ENCODE results near the gene DLG2.
"Not testable (repeated sequence)": the region's sequence is repeated elsewhere in the genome, so short reads cannot be mapped to it uniquely, and the experiment has no call there.

DLG2 gene

DNA sequence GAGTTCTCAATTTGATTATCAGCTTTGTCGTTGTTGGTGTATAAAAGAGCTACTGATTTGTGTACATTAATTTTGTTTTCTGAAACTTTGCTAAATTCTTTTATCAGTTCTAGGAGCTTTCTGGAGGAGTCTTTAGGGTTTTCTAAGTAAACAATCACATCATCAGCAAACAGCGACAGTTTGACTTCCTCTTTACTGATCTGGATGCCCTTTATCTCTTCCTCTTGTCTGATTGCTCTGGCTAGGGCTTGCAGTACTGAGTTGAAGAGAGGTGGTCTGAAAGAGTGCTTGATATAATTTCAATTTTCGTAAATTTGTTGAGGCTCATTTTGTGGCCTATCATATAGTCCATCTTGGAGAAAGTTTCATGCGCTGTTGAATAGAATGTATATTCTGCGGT lies 213.0 kb downstream of the DLG2 start:
- TF ChIP-seq CTCF (IDR thresholded peaks at IDR 0.05; ENCODE audit: low read depth, low read length, missing control alignments), result no peak
- no peak for DNase-seq (ENCODE audit: low read depth)
- H3K4me3 ChIP-seq (ENCODE audit: low read depth, low read length), result no peak overlapping the region

DNA sequence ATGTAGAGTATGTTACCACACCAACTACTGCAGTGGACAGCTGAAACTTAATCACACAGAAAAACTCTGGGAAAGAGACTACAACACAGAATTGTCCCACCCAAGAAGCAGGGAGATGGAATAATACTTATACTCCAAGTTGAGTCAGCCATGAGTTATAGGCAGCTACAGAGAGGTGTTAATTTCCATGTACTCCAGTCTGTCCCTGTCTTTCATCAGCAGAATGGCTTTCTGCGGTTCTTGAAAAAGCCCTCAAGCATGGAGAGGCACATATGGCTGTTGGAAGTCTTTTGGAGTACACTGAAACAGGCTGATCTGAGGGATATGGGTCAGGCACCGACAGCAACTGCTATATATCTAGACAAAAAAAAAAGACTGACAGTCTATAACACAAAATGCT lies 219.5 kb downstream of the DLG2 start:
- no peak overlapping the region for H3K4me3 ChIP-seq (ENCODE audit: low read depth, low read length)
- TF ChIP-seq CTCF (IDR thresholded peaks at IDR 0.05; ENCODE audit: low read depth, low read length, missing control alignments), result no peak
- no peak for DNase-seq (ENCODE audit: low read depth)

DNA sequence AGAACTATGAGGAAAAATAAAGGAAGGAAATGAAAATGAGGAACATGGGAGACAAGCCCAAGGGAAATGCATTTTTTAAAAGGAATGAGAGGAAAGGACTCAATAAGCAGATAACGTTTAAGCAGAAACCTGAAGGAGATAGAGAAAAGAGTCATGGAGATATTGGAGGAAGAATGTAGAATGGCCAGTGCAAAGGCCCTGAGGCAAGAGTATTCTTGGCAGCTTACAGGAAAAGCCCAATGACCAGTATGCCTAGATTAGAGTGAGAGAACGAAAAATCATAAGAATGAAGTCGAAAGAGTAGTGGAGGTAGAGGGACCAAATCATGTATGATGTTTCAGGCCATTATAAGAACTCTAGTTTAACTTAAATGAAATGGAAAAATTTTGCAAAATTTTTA lies 220.3 kb downstream of the DLG2 start:
- DNase-seq (ENCODE audit: low read depth), result no peak
- TF ChIP-seq CTCF (IDR thresholded peaks at IDR 0.05; ENCODE audit: low read depth, low read length, missing control alignments), result no peak
- H3K4me3 ChIP-seq (ENCODE audit: low read depth, low read length), result no peak overlapping the region

- H3K4me3 ChIP-seq (ENCODE audit: low read depth, low read length), result no peak overlapping the region
- DNase-seq (ENCODE audit: low read depth), result no peak
- no peak for TF ChIP-seq CTCF (IDR thresholded peaks at IDR 0.05; ENCODE audit: low read depth, low read length, missing control alignments)
Measured at GRCh38 chr11:85406316-85406715, 220.8 kb downstream of the DLG2 start.

- DNase-seq (ENCODE audit: low read depth); H3K4me3 ChIP-seq (ENCODE audit: low read depth, low read length): not testable (repeated sequence)
Measured at GRCh38 chr11:85395515-85396055, 231.6 kb downstream of the DLG2 start.

DNA sequence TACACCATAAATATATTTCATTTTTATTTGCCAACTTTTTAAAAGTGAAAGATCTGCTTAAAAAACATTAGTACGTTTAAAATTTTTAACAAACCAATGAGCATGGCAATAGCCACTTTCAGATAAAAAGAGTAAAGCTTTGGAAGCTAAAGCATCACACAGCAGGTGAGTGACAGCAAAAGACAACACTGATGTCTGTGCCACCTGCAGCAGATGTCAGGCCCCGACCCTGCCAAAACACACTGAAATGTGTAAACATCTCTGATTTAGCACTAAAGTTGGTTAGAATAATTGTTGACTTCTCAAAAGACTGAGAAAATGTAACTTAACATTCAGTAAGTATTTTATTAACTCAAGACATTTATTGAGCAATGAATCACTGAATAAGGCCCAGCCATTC lies 232.9 kb downstream of the DLG2 start:
- no peak overlapping the region for H3K4me3 ChIP-seq (ENCODE audit: low read depth, low read length)
- no peak for TF ChIP-seq CTCF (IDR thresholded peaks at IDR 0.05; ENCODE audit: low read depth, low read length, missing control alignments)
- DNase-seq (ENCODE audit: low read depth), result no peak

DNA sequence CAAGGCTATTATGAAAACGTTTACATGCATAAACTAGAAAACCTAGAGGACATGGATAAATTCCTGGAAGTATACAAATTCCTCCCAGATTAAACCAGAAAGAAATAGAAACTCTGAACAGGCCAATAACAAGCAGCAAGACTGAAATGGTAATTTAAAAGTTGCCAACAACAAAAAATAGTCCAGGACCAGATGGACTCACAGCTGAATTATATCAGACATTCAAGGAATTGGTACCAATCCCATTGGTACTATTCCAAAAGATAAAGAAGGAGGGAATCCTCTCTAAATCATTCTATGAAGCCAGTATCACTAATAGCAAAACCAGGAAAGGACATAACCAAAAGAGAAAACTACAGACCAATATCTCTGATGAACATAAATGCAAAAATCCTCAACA lies 236.0 kb downstream of the DLG2 start:
- DNase-seq (ENCODE audit: low read depth), result no peak
- TF ChIP-seq CTCF (IDR thresholded peaks at IDR 0.05; ENCODE audit: low read depth, low read length, missing control alignments), result no peak
- no peak overlapping the region for H3K4me3 ChIP-seq (ENCODE audit: low read depth, low read length)

Measured in GM12864 (cell line).